Measurements from ENCODE around the gene CHD9NB. TPM values are rescaled to one million over a fixed set of nuclear protein-coding genes. Genes with fewer than 3 reads are reported as not detected.
"Not testable (repeated sequence)": the region's sequence is repeated elsewhere in the genome, so short reads cannot be mapped to it uniquely, and the experiment has no call there.

The CHD9NB gene
- total RNA-seq, 1 experiment from 2014 or later: 0.64 TPM

GRCh38 chr16:53078247-53078646 lies 25.6 kb upstream of the CHD9NB start:
- ATAC-seq (no peak), DNase-seq (ENCODE audit: low read depth, low spot score) (no peak)
- CTCF ChIA-PET: no interaction called here
- intact Hi-C loops (cut with micrococcal nuclease; ENCODE audit: unreplicated experiment): no loop called here
- Histone ChIP-seq H3K27me3 (ENCODE audit: control insufficient read depth, insufficient read depth, low read length) (no peaks in the 10 kb centered on the region), H3K4me1 (ENCODE audit: control insufficient read depth, insufficient read depth, low read length) (no peaks in the 10 kb centered on the region), H3K27ac (ENCODE audit: low read length) (no peak overlapping the region), H3K4me3 (ENCODE audit: low read depth in 2 of 2, low read length in 2 of 2) (no peak overlapping the region), H3K9me3 (ENCODE audit: control insufficient read depth, insufficient read depth, low read depth, low read length) (0 out of 2 replicates have a peak, but pooled peaks cover under 1% of the 10 kb centered on the region), H3K36me3 (ENCODE audit: control insufficient read depth, insufficient read depth, low read length) (no peaks in the 10 kb centered on the region)
- TF ChIP-seq CTCF (IDR thresholded peaks at IDR 0.05) (no peak), SIN3A (IDR thresholded peaks at IDR 0.05; ENCODE audit: borderline replicate concordance, insufficient read depth, low read depth, low read length) (no peak), POLR2AphosphoS5 (IDR thresholded peaks at IDR 0.05; ENCODE audit: low read depth, low read length) (no peak), REST (IDR thresholded peaks at IDR 0.05; ENCODE audit: insufficient read depth in 1 of 2, low read depth in 2 of 2, low read length in 1 of 2) (no peak), TCF7L2 (IDR thresholded peaks at IDR 0.05; ENCODE audit: low read depth, low read length) (no peak)
- POLR2A ChIA-PET: no interaction called here
- in situ Hi-C loops (cut with HindIII; ENCODE audit: low pct_unique_long_range_greater_than_20kb, low sequenced_read_pairs): no loop called here
- BruUV-seq (replicated peaks): no TSS peak

GRCh38 chr16:53075461-53075860 lies 22.8 kb upstream of the CHD9NB start:
- H3K27me3 ChIP-seq (ENCODE audit: control insufficient read depth, insufficient read depth, low read length); POLR2A ChIA-PET; in situ Hi-C loops (cut with HindIII; ENCODE audit: low pct_unique_long_range_greater_than_20kb, low sequenced_read_pairs); H3K4me3 ChIP-seq (ENCODE audit: low read depth in 2 of 2, low read length in 2 of 2); DNase-seq (ENCODE audit: low read depth, low spot score); BruUV-seq (replicated peaks); H3K9me3 ChIP-seq (ENCODE audit: control insufficient read depth, insufficient read depth, low read depth, low read length); H3K36me3 ChIP-seq (ENCODE audit: control insufficient read depth, insufficient read depth, low read length); H3K27ac ChIP-seq (ENCODE audit: low read length); H3K4me1 ChIP-seq (ENCODE audit: control insufficient read depth, insufficient read depth, low read length); ATAC-seq; intact Hi-C loops (cut with micrococcal nuclease; ENCODE audit: unreplicated experiment); CTCF ChIA-PET: not testable (repeated sequence)

GRCh38 chr16:53074296-53074695 lies 21.6 kb upstream of the CHD9NB start:
- H3K27me3 ChIP-seq (ENCODE audit: control insufficient read depth, insufficient read depth, low read length); DNase-seq (ENCODE audit: low read depth, low spot score); H3K27ac ChIP-seq (ENCODE audit: low read length); intact Hi-C loops (cut with micrococcal nuclease; ENCODE audit: unreplicated experiment); ATAC-seq; H3K4me3 ChIP-seq (ENCODE audit: low read depth in 2 of 2, low read length in 2 of 2); BruUV-seq (replicated peaks); H3K4me1 ChIP-seq (ENCODE audit: control insufficient read depth, insufficient read depth, low read length); in situ Hi-C loops (cut with HindIII; ENCODE audit: low pct_unique_long_range_greater_than_20kb, low sequenced_read_pairs); H3K9me3 ChIP-seq (ENCODE audit: control insufficient read depth, insufficient read depth, low read depth, low read length); H3K36me3 ChIP-seq (ENCODE audit: control insufficient read depth, insufficient read depth, low read length); POLR2A ChIA-PET; CTCF ChIA-PET: not testable (repeated sequence)
